HG02885 (cell line): Measurements from ENCODE around the gene COX10.
"Not testable (repeated sequence)": the region's sequence is repeated elsewhere in the genome, so short reads cannot be mapped to it uniquely, and the experiment has no call there.

Experiments used
- ATAC-seq: cut with Tn5 transposase; IDR thresholded peaks from one replicate; pipeline ENCODE4 v1.9.1; 2021; ENCODE audit warnings: mild to moderate bottlenecking; ENCODE audit not compliant: unreplicated experiment, poor library complexity

Gene COX10

GRCh38 chr17:14069251-14070021 lies at the start of gene COX10:
Gene COX10, plus strand, starts transcription at chr17:14069504. Its CDS starts 102 bp downstream, at chr17:14069606.
- peak; percentile 99 for ATAC-seq

DNA sequence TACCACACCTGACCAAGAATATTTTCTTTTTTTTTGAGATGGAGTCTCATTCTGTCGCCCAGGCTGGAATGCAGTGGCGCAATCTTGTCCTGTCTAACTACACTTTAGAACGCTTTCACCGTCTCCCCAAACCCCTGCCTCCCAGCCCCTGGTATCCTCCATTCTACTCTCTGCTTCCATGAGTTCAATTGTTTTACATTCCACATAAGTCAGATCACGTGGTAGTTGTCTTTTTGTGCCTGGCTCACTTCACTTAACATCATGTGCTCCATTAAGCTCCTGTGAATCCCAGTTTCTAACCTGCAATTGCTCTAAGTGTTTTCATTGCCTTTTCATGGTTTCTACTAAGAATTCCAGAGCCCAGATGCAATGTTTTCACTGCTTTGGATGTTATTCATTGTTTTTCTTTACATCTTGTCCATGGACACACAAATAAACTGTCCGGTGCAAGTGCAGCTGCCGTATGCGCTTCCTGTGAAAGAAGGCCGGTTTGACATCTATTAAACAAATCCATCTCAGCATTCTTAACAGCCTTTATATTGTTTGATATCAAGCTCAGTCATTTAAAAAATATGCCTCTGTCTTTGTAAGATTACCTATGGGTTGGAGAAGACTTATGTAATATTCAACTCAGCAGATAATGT lies 47.5 kb upstream of the COX10 start:
- not testable (repeated sequence) for ATAC-seq

DNA sequence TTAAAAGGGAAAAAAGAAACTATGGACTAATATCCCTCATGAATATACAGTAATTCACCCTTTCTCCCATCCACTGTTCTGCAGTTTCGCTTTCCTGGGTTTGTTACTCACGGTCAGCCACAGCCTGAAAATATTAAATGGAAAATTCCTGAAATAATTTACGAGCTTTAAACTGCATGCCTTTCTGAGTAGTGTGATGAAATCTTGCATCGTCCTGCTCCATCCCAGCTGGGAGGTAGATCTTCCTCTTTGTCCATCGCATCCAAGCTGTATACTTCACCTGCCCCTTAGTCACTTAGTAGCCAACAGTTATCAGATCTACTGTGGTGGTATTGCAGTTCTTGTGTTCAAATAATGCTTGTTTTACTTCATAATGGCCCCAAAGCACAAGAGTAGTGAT lies 39.5 kb upstream of the COX10 start:
- ATAC-seq = not testable (repeated sequence)

GRCh38 chr17:14032234-14032633 lies 37.1 kb upstream of the COX10 start:
- ATAC-seq = no peak

- ATAC-seq = no peak
Observed at GRCh38 chr17:14033166-14033565, 36.1 kb upstream of the COX10 start.

DNA sequence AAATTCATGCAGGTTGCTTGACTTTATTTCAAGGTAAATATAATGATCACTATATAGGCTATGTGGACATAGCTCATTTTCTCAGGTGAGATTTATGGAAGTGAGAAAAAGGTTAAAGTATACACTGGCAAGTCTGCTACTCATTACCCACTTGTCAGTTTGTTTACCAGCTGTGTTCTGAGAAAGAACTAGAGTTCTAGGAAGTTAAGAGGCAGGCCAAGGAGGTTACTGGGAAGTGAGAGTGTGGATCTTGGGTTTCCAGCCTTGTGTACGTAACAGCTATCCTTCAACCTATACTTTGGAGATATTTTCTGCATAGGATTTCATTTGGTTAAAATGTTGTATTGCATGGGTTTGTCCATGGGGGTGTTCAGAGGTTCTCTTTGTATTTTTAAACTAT lies 31.9 kb upstream of the COX10 start:
- no peak for ATAC-seq

DNA sequence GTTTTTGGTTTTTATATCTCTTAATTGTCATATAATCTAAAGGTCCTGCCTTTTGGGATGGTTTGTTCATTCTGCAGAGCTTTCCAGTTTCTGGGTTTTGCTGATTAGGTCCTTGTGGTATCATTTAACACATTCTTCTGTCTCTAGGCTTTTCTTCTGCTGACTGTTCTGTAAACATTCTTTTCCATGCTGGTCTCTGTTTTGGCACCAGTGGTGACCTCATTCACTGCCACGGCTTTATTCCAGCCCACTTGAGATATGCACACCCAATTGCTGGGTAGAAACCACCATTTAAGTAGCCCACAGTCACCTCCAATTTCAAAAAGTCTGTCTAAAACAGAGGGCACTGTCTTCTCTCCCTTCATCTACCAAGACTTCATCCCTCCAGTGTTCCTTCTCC lies 31.1 kb upstream of the COX10 start:
- no peak for ATAC-seq

DNA sequence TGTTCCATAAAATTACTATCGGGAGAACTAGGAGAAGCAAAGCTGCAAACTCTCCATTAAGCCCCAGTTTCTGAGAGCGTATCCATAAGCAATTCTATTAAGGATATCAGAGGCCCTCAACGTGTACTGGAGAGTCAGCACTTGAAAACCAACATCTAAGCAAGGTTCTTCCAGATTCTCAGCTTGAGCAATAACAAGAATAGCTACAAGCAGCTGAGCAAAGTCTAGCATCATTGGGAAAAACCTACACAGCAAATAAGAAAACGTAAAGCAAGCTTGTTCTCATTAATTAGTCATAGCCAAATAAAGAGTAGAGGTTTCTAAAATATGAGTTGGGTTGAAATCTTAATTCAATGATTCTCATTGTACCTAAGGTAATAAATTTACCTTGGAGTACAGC lies 26.9 kb upstream of the COX10 start:
- no peak for ATAC-seq

GRCh38 chr17:14044702-14045101 lies 24.6 kb upstream of the COX10 start:
- ATAC-seq = peak; percentile 56

DNA sequence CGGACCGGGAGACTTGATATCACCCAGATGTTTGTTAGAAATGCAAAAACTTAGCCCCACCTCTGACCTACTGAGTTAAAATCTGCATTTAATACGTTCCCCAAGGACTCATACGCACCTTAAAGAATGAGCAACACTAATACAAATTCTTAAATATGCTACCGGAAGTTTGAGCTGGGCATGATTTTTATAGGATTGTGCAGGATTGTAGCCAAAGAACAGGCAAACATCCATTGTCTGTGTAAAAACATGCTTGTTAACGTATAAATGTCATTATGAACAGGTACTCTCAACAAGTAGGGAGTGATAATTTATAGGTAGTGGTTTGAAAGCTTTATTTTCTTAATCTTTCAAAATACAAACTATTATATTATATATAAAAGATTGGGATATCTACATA lies 22.3 kb upstream of the COX10 start:
- no peak for ATAC-seq

GRCh38 chr17:14047591-14047990 lies 21.7 kb upstream of the COX10 start:
- ATAC-seq = no peak

DNA sequence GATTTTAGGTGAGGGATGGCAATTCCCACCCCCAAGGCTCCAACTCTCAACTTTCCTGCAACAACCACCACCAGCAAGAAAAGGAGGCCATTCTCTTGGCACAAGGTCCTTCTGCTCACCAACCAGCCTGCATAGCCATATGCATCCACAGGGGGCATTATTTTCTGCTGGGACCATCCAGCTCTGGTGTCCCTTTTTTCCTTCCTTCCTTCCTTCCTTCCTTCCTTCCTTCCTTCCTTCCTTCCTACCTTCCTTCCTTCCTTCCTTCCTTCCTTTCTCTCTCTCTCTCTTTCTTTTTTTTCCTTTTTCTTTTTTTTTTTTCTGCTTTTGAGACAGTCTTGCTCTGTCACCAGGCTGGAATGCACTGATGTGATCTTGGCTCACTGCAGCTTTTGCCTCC lies 21.1 kb upstream of the COX10 start:
- ATAC-seq = no peak

GRCh38 chr17:14050616-14051015 lies 18.7 kb upstream of the COX10 start:
- no peak for ATAC-seq

GRCh38 chr17:14051692-14052091 lies 17.6 kb upstream of the COX10 start:
- no peak for ATAC-seq

DNA sequence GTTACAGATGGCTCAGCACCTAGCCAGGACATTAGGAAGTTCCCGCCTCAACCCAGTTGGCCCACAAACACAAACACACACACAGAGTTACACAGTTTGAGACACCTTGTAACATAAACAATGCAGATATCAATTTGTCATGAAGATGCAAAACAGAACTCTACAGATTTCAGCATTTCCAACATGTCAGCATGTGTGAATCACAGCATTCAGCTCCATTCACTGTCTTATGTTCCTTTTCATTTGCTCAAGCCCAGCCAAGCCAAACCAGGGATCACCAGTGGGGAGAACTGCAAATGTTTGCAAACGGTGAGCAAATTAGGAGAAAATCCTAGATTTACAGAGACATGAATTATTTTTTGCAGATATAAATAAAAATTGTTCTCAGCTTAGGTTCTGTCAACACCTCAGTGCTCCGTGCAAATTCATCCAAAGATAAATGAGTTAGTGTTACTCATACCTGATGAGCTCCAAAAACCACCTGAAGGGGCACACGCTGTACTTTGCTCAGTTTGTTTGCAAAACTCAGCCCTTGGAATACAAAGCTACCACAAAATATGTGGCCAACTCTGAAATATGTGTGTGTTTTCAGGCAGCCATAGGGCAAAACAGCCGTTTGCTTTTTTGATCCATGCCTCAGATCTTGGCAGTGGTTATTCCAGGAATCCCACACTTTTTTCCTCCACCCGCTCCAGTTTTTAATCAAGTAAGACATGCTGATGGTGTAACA lies 16.3 kb upstream of the COX10 start:
- no peak for ATAC-seq

DNA sequence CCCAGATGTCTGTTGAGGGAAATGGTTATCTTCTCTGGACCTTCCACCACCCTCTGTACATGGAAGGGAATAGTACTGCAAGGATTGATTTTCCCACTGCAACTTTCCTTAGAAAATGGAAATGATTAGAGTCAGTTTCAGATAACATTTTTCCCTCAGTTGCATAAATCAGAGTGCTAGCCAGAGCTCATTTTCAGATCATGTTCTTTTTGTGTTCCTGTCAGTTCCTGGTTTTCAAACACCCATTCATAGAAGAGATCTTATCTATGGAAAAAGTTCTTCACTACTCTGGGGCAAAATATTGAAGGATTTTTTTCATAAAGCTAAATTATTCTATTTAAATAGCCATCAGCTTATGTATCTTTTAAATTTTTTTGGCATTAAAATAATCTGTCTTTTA lies 11.7 kb upstream of the COX10 start:
- no peak for ATAC-seq

DNA sequence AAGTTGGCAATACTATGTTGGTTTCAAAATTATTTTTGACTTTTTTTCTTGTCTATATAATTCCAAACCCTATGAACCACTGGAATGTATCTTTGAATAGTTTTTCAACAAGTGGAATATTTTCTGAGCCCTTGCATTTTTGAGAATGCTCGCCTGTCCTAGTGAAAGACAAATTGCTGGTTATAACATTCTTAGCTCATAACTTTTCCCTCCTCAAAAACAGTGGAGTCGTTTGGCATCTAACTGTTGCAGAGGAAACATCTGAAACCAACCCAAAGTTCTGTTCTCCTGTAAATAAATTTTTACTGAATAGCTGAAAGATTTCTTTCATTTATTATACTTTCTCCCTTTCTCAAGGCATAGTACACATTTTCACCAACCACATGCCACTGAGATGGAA lies 11.3 kb upstream of the COX10 start:
- no peak for ATAC-seq

DNA sequence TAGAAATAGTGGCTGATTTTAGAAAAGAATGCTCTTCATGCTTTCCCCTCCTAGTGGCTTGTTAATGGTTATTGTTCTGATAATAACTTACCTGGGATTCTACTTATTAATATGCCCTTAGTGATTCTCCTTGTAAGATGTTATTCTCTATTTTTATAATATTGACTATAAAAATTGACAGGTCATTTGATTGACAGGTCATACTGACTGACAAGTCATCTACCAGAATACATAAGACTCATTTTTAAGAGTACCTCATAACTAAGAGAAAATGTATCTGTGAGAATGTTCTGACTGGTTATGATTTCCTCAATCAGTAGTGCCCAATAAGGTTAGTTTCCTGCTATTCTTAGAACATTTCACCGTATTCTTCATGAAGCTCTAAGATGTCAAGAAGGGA lies 8.6 kb upstream of the COX10 start:
- ATAC-seq = no peak

DNA sequence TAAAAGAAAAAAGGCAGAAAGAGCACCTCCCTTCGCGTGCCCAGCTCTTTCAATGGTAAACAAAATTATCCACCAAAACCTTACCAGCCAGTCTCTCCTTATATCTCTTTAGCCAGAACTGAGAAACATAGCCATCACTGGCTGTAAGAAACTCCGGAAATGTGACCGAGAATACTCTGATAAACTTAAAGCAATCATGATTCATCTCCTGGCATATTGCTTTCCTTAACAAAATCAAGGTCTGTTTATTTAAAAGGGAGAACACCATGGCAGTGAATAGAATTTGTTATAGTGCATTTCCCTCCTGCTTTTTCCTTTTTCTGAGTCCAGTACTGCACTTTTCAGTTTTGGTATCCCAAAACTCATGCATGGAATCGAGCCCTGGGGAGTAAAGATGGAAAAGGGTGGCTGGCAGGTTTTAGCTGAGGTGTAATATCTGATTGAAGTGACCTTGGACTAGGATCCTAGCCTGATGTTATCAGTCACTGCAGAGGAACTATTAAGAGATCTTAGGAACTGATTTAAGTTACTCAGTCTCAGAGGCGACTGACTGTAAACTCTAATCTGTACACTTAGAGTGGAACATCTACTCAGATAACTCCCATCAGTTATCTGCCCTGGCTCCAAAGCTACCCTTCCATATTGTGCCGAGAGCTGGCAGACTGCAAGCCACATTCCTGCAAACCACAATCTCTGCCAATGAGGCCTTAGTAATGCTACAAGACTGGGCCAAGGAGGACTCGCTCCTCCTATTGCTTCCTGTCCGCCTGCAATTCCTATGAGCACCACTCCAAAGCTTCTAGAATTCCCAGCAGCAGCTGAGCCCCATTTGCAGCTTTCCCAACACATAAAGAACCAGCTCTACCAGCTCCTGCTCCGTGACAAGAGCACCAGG lies 7.4 kb upstream of the COX10 start:
- ATAC-seq = no peak

DNA sequence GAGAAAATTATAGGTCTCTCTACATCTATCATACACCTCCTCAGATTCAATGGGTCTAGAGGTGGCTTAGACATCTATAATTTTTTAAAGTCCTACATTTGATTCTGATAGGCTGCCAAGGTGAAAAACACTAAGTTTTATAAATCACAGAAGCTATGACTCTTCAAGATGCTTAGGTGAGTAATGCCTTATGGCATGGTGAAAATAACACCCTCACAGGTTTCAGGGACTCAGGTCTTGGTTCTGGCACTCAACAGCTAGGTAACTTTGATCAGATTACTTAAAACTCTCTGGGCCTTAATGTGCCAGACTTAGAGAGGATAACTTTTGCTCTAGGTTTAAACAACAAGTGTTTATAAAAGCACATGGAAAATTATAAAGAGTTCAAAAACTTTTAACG lies 2.0 kb upstream of the COX10 start:
- no peak for ATAC-seq
